ENCODE data around the gene ANO5. TPM values are rescaled to one million over a fixed set of nuclear protein-coding genes. Genes with fewer than 3 reads are reported as not detected.
"Not testable (repeated sequence)": the region's sequence is repeated elsewhere in the genome, so short reads cannot be mapped to it uniquely, and the experiment has no call there.

Gene ANO5
- total and polyA plus RNA-seq, 2 donors (not counting 3 experiments of a cell fraction or from before 2014, with no cell fraction given): 0.32 to 0.46 TPM

DNA sequence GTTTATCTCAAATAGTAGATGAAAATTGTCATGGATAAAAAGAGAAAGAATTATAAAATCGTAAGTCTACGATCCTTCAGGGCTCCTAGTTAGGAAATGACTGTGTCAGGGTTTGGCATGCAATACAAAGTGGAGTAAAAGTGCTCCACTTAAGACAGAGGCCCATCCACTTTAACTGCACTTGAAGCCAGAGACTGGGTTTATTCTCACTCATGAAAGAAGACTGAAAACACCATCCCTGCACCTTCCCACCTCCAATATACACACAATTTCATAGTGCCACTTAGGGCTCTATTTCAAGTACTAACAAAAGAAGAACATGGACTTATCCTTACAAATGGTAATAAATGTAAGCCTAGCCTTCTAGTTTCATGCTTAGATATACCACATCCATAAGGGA lies 70.7 kb downstream of the ANO5 start:
- Histone ChIP-seq H3K4me3 (replicated peaks in 1 of 3; ENCODE audit: insufficient read depth in 1 of 3, low read depth in 1 of 3, low read length in 3 of 3) (no peak overlapping the region), H3K27ac (ENCODE audit: insufficient read depth, low read depth, low read length) (no peak overlapping the region), H3K9ac (replicated peaks; ENCODE audit: extremely low read depth, insufficient read depth, low read length) (no peak overlapping the region), H3K27me3 (ENCODE audit: control insufficient read depth in 2 of 2, insufficient read depth in 2 of 2, low read length in 2 of 2) (no peaks in the 10 kb centered on the region), H4K20me1 (replicated peaks; ENCODE audit: control insufficient read depth, extremely low read depth, insufficient read depth, low read length) (no peaks in the 10 kb centered on the region), H2AFZ (ENCODE audit: low read depth, low read length) (no peak overlapping the region), H3K9me3 (replicated peaks; ENCODE audit: control insufficient read depth, insufficient read depth, low read length) (no peaks in the 10 kb centered on the region), H3K4me1 (ENCODE audit: control insufficient read depth, extremely low read depth, insufficient read depth, low read length) (no peaks in the 10 kb centered on the region), H3K36me3 (ENCODE audit: control insufficient read depth in 2 of 2, extremely low read depth in 1 of 2, insufficient read depth in 2 of 2, low read length in 2 of 2) (no peaks in the 10 kb centered on the region), H3K4me2 (ENCODE audit: insufficient read depth, low read length) (no peak overlapping the region), H3K79me2 (ENCODE audit: control insufficient read depth, insufficient read depth, low read length) (no peaks in the 10 kb centered on the region), H3K9me1 (replicated peaks; ENCODE audit: control insufficient read depth, extremely low read depth, insufficient read depth, low read length) (no peaks in the 10 kb centered on the region)
- DNase-seq (ENCODE audit: low read depth, low spot score) (no peak), FAIRE-seq (no peak)
- ChIA-PET POLR2A (no interaction called here), CTCF (no interaction called here)
- BruUV-seq (replicated peaks): no TSS peak
- TF ChIP-seq, protein P1, sequence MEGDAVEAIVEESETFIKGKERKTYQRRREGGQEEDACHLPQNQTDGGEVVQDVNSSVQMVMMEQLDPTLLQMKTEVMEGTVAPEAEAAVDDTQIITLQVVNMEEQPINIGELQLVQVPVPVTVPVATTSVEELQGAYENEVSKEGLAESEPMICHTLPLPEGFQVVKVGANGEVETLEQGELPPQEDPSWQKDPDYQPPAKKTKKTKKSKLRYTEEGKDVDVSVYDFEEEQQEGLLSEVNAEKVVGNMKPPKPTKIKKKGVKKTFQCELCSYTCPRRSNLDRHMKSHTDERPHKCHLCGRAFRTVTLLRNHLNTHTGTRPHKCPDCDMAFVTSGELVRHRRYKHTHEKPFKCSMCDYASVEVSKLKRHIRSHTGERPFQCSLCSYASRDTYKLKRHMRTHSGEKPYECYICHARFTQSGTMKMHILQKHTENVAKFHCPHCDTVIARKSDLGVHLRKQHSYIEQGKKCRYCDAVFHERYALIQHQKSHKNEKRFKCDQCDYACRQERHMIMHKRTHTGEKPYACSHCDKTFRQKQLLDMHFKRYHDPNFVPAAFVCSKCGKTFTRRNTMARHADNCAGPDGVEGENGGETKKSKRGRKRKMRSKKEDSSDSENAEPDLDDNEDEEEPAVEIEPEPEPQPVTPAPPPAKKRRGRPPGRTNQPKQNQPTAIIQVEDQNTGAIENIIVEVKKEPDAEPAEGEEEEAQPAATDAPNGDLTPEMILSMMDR (IDR thresholded peaks at IDR 0.05; ENCODE audit: extremely low read depth in 1 of 2, insufficient read depth in 1 of 2, low read depth in 1 of 2, low read length in 2 of 2): no peak
- TF ChIP-seq FOS (IDR thresholded peaks at IDR 0.05; ENCODE audit: borderline replicate concordance, insufficient read depth, low read length): no peak
- TF ChIP-seq EZH2 (IDR thresholded peaks at IDR 0.05; ENCODE audit: borderline replicate concordance, low read depth, low read length, severe bottlenecking): no peak
- no peak for TF ChIP-seq GATA2 (IDR thresholded peaks at IDR 0.05; ENCODE audit: insufficient read depth, insufficient read length, low read depth, low read length)
- no peak for TF ChIP-seq JUN (IDR thresholded peaks at IDR 0.05; ENCODE audit: borderline replicate concordance, insufficient read depth, insufficient read length, low read depth)
- no peak for TF ChIP-seq MYC (IDR thresholded peaks at IDR 0.05; ENCODE audit: low read depth, low read length)
- no peak for TF ChIP-seq POLR2AphosphoS5 (IDR thresholded peaks at IDR 0.05; ENCODE audit: insufficient read depth, low read depth, low read length)
- TF ChIP-seq POLR2A (IDR thresholded peaks at IDR 0.05; ENCODE audit: low read depth, low read length): no peak
- TF ChIP-seq MAX (IDR thresholded peaks at IDR 0.05; ENCODE audit: insufficient read depth, insufficient read length): no peak
- intact Hi-C loops (cut with micrococcal nuclease) (no loop called here), dilution Hi-C loops (cut with MboI; ENCODE audit: extremely low pct_ligation_motif_present, low sequenced_read_pairs) (no loop called here)

GRCh38 chr11:22268983-22269624 lies 76.2 kb downstream of the ANO5 start:
- CTCF ChIA-PET; H3K4me3 ChIP-seq (replicated peaks in 1 of 3; ENCODE audit: insufficient read depth in 1 of 3, low read depth in 1 of 3, low read length in 3 of 3); H3K4me2 ChIP-seq (ENCODE audit: insufficient read depth, low read length); POLR2A ChIA-PET; dilution Hi-C loops (cut with MboI; ENCODE audit: extremely low pct_ligation_motif_present, low sequenced_read_pairs); BruUV-seq (replicated peaks); H3K79me2 ChIP-seq (ENCODE audit: control insufficient read depth, insufficient read depth, low read length); H3K9me3 ChIP-seq (replicated peaks; ENCODE audit: control insufficient read depth, insufficient read depth, low read length); H3K9ac ChIP-seq (replicated peaks; ENCODE audit: extremely low read depth, insufficient read depth, low read length); H3K36me3 ChIP-seq (ENCODE audit: control insufficient read depth in 2 of 2, extremely low read depth in 1 of 2, insufficient read depth in 2 of 2, low read length in 2 of 2); H2AFZ ChIP-seq (ENCODE audit: low read depth, low read length); H3K27me3 ChIP-seq (ENCODE audit: control insufficient read depth in 2 of 2, insufficient read depth in 2 of 2, low read length in 2 of 2); DNase-seq (ENCODE audit: low read depth, low spot score); H3K27ac ChIP-seq (ENCODE audit: insufficient read depth, low read depth, low read length); H3K9me1 ChIP-seq (replicated peaks; ENCODE audit: control insufficient read depth, extremely low read depth, insufficient read depth, low read length); H4K20me1 ChIP-seq (replicated peaks; ENCODE audit: control insufficient read depth, extremely low read depth, insufficient read depth, low read length); H3K4me1 ChIP-seq (ENCODE audit: control insufficient read depth, extremely low read depth, insufficient read depth, low read length); intact Hi-C loops (cut with micrococcal nuclease): not testable (repeated sequence)
- peak; percentile 8 for FAIRE-seq
